Body of pancreas (tissue), 4 donors: ENCODE results near the gene WNT9B.

ENCODE experiments used
- CTCF ChIP-seq, 7 experiments: fragments of 450-650 bp in 4 of 7; fragments of 200-600 bp in 3 of 7; sonication (generic) in 3 of 7; IDR thresholded peaks; one replicate each; pipeline ENCODE4 v1.5.1; 2016 to 2019; ENCODE audit warnings: antibody characterized with exemption in 7 of 7
- POLR2A ChIP-seq, 3 donors: fragments of 450-650 bp; IDR thresholded peaks; one replicate each; pipeline ENCODE4 v1.6.1; 2016; ENCODE audit warnings: antibody characterized with exemption in 3 of 3, mild to moderate bottlenecking in 2 of 3

GRCh38 chr17:46827274-46827673, 24.1 kb upstream of the WNT9B start:
- TF ChIP-seq CTCF (IDR thresholded peaks at IDR 0.05), result no peak
- TF ChIP-seq POLR2A (IDR thresholded peaks at IDR 0.05), result no peak
